ENCODE data around the gene SRSF1. TPM values are rescaled to one million over a fixed set of nuclear protein-coding genes. Genes with fewer than 3 reads are reported as not detected.
A peak's percentile ranks its signal among the peaks of the same experiment; 100 is the strongest.

The SRSF1 gene
- total RNA-seq, 2 donors from 2014 or later: 136 to 151 TPM

DNA sequence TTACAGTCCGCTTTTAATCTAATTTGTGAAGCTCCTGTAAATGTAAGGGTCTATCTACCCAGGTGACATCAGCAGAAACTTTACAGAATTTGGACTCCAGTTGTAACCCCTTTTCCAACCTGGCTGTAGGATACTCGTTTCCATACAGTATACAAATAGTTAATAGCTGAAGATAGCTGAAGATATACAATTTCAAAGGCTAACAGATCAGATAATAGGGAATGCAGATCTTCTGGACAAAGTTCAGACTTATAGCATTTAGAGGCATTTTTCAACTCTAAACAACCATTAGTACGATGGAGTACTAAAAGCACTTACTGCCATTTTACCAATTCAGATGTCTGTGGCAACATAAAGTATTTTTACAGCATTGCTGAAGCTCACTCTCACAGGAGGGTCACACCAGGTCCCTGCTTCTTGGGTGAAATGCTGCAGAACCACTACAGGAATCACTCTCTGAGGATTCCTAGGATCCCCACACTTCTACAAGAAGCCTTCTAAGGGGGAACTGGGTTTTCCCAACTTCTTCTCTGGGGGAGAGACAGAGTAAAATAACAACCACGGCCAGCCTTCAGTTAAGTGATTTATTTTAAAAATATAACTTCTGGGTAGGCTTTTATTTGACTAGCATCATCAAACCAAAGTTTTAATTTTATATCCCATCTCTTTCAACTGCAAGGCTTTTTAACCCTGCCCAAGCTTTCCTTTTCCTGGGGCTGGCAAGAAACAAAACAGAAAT lies 21.9 kb downstream of the SRSF1 start:
- H3K27me3 ChIP-seq (replicated peaks; ENCODE audit: insufficient read depth): no peaks in the 10 kb centered on the region
- no peak for DNase-seq (ENCODE audit: low spot score)
- 28% methylated on average over 4 of the region's 4 CpGs for WGBS
- intact Hi-C loops (cut with DNase I): loop anchor here (5.0 kb wide), 1 partner anchor 93 kb away; no protein-coding TSS in a partner anchor
- TF ChIP-seq POLR2A (IDR thresholded peaks at IDR 0.05) (no peak), POLR2AphosphoS5 (IDR thresholded peaks at IDR 0.05) (no peak)
- TF ChIP-seq, protein P1, sequence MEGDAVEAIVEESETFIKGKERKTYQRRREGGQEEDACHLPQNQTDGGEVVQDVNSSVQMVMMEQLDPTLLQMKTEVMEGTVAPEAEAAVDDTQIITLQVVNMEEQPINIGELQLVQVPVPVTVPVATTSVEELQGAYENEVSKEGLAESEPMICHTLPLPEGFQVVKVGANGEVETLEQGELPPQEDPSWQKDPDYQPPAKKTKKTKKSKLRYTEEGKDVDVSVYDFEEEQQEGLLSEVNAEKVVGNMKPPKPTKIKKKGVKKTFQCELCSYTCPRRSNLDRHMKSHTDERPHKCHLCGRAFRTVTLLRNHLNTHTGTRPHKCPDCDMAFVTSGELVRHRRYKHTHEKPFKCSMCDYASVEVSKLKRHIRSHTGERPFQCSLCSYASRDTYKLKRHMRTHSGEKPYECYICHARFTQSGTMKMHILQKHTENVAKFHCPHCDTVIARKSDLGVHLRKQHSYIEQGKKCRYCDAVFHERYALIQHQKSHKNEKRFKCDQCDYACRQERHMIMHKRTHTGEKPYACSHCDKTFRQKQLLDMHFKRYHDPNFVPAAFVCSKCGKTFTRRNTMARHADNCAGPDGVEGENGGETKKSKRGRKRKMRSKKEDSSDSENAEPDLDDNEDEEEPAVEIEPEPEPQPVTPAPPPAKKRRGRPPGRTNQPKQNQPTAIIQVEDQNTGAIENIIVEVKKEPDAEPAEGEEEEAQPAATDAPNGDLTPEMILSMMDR (IDR thresholded peaks at IDR 0.05): no peak
- H3K4me1 ChIP-seq (replicated peaks): peaks cover 10% of the 10 kb centered on the region
- no peaks in the 10 kb centered on the region for H3K9me3 ChIP-seq
- peak overlapping the region; percentile 93 to 96 for H3K27ac ChIP-seq
- H3K4me3 ChIP-seq: no peak overlapping the region
- H3K36me3 ChIP-seq: no peaks in the 10 kb centered on the region

DNA sequence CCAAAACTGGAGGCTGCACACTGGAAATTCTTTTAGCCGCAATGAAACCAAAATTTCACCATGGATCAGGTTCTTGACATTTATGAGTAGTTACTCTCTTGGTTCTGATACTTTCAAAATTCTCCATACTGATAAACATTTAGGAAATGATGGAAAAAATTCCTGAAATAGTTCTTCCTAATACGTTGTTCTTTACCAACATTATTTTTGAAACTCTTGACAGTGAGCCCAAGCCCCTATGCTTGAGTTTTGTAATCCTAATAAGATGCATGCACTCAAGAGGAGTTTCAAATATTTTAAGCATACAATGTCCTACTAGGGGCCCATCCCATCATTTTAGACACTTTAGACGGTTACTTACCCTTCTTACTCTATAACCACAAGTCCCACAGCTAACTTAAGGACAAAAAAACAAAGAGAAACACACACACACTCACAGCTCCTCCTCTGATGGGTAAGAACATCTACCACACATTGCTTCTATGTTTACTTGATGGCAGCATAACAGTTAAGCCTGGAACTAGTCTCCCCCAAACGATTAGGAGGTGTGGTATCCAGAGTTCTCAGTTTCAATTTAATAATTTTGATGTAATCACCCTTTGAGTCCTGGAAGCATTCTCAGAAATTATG lies 22.7 kb downstream of the SRSF1 start:
- 21% methylated on average over 4 of the region's 4 CpGs for WGBS
- Histone ChIP-seq H3K4me3 (no peak overlapping the region), H3K27ac (peak overlapping the region in 1 of 2 donors; percentile 93), H3K27me3 (replicated peaks; ENCODE audit: insufficient read depth) (no peaks in the 10 kb centered on the region), H3K9me3 (no peaks in the 10 kb centered on the region), H3K36me3 (no peaks in the 10 kb centered on the region), H3K4me1 (replicated peaks) (peaks cover 10% of the 10 kb centered on the region)
- TF ChIP-seq POLR2AphosphoS5 (IDR thresholded peaks at IDR 0.05) (no peak), POLR2A (IDR thresholded peaks at IDR 0.05) (no peak)
- TF ChIP-seq, protein P1 (IDR thresholded peaks at IDR 0.05): no peak
- intact Hi-C loops (cut with DNase I): no loop called here
- no peak for DNase-seq (ENCODE audit: low spot score)

DNA sequence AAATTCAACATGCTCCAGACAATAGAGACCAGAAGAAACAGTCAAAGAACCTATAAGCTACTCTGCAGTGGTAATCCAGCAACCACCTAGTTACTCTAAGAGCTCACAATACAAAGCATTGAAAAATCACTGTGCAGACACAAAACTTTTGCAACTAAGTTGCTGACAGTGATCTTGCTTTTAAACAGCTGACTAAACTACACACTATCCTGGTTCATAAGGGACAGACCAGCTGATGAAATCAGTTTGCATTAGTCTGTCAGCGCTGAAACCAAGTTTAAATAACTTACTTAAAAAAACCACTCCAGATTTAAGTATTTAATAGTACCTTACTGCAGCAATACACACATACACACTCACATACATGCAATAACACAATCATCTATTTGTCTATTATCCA lies 23.6 kb downstream of the SRSF1 start:
- intact Hi-C loops (cut with DNase I): no loop called here
- Histone ChIP-seq H3K9me3 (no peaks in the 10 kb centered on the region), H3K27me3 (replicated peaks; ENCODE audit: insufficient read depth) (no peaks in the 10 kb centered on the region), H3K4me1 (replicated peaks) (peaks cover 10% of the 10 kb centered on the region), H3K36me3 (no peaks in the 10 kb centered on the region), H3K4me3 (no peak overlapping the region), H3K27ac (no peak overlapping the region)
- 54% methylated on average over 1 of the region's 1 CpG for WGBS
- no peak for DNase-seq (ENCODE audit: low spot score)
- TF ChIP-seq, protein P1 (IDR thresholded peaks at IDR 0.05): no peak
- TF ChIP-seq POLR2AphosphoS5 (IDR thresholded peaks at IDR 0.05): no peak
- no peak for TF ChIP-seq POLR2A (IDR thresholded peaks at IDR 0.05)

DNA sequence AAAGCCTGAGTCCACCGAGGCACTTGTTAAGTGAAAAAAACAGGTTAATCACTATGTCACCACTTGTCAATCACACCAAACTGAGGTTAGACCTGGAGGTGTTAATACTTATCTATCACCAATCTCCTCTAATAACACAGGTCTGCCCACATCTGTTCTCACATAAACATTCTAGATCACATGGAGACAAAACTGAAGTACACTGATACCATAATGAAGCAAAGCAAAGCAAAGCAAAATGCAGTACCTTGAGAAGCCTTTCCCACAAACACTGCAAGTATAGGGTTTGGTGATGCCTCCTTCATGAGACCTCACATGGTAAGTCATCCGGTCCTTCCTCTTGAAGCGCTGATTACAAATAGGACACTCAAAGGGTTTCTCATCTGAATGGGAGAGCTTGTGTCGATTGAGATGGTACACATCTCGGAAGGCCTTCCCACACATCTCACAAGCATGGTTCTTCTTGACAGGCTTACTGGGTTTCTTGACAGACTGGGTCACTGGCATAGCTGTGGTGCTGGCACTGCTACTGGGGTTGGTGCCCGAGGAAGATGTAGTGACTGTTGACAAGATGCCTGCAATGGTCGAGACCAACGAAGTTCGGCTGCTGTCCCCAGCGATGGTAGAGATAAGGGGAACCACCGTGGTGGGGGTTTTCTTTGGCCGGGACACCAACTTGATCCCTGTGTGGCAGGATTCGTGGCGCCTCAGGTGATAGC lies 24.4 kb downstream of the SRSF1 start:
- no peaks in the 10 kb centered on the region for H3K9me3 ChIP-seq
- DNase-seq (ENCODE audit: low spot score): no peak
- TF ChIP-seq, protein P1 (IDR thresholded peaks at IDR 0.05): no peak
- no peak for TF ChIP-seq POLR2A (IDR thresholded peaks at IDR 0.05)
- no peak for TF ChIP-seq POLR2AphosphoS5 (IDR thresholded peaks at IDR 0.05)
- 67% methylated on average over 14 of the region's 14 CpGs for WGBS
- intact Hi-C loops (cut with DNase I): no loop called here
- H3K36me3 ChIP-seq: peaks cover 0 to 5% of the 10 kb centered on the region in 2 donors
- H3K27ac ChIP-seq: no peak overlapping the region
- peaks cover 10% of the 10 kb centered on the region for H3K4me1 ChIP-seq (replicated peaks)
- no peak overlapping the region for H3K4me3 ChIP-seq
- no peaks in the 10 kb centered on the region for H3K27me3 ChIP-seq (replicated peaks; ENCODE audit: insufficient read depth)

Measured in prostate gland (tissue), 2 donors.